ENCODE measurements around the gene ZEB2. TPM values are rescaled to one million over a fixed set of nuclear protein-coding genes. Genes with fewer than 3 reads are reported as not detected.

Gene ZEB2
- total and polyA plus RNA-seq, 2 donors (not counting 3 experiments of a cell fraction or from before 2014, with no cell fraction given), result 17.9 to 49.6 TPM

DNA sequence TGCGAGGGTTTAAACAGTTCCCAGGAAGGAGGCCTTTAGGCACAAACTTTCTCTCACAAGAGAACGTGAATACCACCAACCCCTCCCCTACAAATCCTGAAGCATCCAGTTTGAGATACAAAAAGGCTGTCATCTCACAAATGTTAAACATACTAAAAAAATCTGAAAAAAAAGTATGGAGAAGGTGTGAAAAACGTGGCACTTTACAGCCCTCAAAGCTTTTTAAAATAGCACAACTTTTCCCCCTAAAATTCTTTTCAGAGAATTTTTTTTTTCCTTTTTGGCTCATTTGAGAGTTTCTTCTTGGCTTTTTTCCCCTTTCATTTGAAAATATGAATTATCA is 10.1 kb downstream of the ZEB2 start:
- Histone ChIP-seq H3K36me3 (ENCODE audit: control insufficient read depth in 2 of 2, extremely low read depth in 1 of 2, insufficient read depth in 2 of 2, low read length in 2 of 2) (no peaks in the 10 kb centered on the region), H3K4me1 (ENCODE audit: control insufficient read depth, extremely low read depth, insufficient read depth, low read length) (peaks cover 41% of the 10 kb centered on the region), H3K4me3 (replicated peaks in 1 of 3; ENCODE audit: insufficient read depth in 1 of 3, low read depth in 1 of 3, low read length in 3 of 3) (no peak overlapping the region), H3K9me1 (replicated peaks; ENCODE audit: control insufficient read depth, extremely low read depth, insufficient read depth, low read length) (no peaks in the 10 kb centered on the region), H3K79me2 (ENCODE audit: control insufficient read depth, insufficient read depth, low read length) (peaks cover 79% of the 10 kb centered on the region), H3K27me3 (ENCODE audit: control insufficient read depth in 2 of 2, insufficient read depth in 2 of 2, low read length in 2 of 2) (no peaks in the 10 kb centered on the region), H2AFZ (ENCODE audit: low read depth, low read length) (no peak overlapping the region), H3K4me2 (ENCODE audit: insufficient read depth, low read length) (no peak overlapping the region), H3K9me3 (replicated peaks; ENCODE audit: control insufficient read depth, insufficient read depth, low read length) (no peaks in the 10 kb centered on the region), H3K9ac (replicated peaks; ENCODE audit: extremely low read depth, insufficient read depth, low read length) (no peak overlapping the region), H3K27ac (ENCODE audit: insufficient read depth, low read depth, low read length) (no peak overlapping the region), H4K20me1 (replicated peaks; ENCODE audit: control insufficient read depth, extremely low read depth, insufficient read depth, low read length) (no peaks in the 10 kb centered on the region)
- intact Hi-C loops (cut with micrococcal nuclease) (loop anchor here (10.0 kb wide), 4 partner anchors 415 to 1805 kb away; no protein-coding TSS in a partner anchor), dilution Hi-C loops (cut with MboI; ENCODE audit: extremely low pct_ligation_motif_present, low sequenced_read_pairs) (loop anchor here (25.0 kb wide), 1 partner anchor 148 kb away; no protein-coding TSS in a partner anchor)
- FAIRE-seq, result no peak
- DNase-seq (ENCODE audit: low read depth, low spot score), result no peak
- BruUV-seq (replicated peaks), result no TSS peak
- ChIA-PET CTCF (no interaction called here), POLR2A (no interaction called here)
- TF ChIP-seq FOS (IDR thresholded peaks at IDR 0.05; ENCODE audit: borderline replicate concordance, insufficient read depth, low read length) (no peak), EZH2 (IDR thresholded peaks at IDR 0.05; ENCODE audit: borderline replicate concordance, low read depth, low read length, severe bottlenecking) (no peak), POLR2AphosphoS5 (IDR thresholded peaks at IDR 0.05; ENCODE audit: insufficient read depth, low read depth, low read length) (no peak)
- TF ChIP-seq, protein P1, sequence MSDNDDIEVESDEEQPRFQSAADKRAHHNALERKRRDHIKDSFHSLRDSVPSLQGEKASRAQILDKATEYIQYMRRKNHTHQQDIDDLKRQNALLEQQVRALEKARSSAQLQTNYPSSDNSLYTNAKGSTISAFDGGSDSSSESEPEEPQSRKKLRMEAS (IDR thresholded peaks at IDR 0.05; ENCODE audit: insufficient read depth, insufficient read length), result no peak
- TF ChIP-seq, protein P2, sequence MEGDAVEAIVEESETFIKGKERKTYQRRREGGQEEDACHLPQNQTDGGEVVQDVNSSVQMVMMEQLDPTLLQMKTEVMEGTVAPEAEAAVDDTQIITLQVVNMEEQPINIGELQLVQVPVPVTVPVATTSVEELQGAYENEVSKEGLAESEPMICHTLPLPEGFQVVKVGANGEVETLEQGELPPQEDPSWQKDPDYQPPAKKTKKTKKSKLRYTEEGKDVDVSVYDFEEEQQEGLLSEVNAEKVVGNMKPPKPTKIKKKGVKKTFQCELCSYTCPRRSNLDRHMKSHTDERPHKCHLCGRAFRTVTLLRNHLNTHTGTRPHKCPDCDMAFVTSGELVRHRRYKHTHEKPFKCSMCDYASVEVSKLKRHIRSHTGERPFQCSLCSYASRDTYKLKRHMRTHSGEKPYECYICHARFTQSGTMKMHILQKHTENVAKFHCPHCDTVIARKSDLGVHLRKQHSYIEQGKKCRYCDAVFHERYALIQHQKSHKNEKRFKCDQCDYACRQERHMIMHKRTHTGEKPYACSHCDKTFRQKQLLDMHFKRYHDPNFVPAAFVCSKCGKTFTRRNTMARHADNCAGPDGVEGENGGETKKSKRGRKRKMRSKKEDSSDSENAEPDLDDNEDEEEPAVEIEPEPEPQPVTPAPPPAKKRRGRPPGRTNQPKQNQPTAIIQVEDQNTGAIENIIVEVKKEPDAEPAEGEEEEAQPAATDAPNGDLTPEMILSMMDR (IDR thresholded peaks at IDR 0.05; ENCODE audit: extremely low read depth in 1 of 2, insufficient read depth in 1 of 2, low read depth in 1 of 2, low read length in 2 of 2), result no peak

All from endothelial cell of umbilical vein (primary cell).